HG03103 (cell line): Measurements from ENCODE around the gene CREB3.

Source experiments
- ATAC-seq: cut with Tn5 transposase; IDR thresholded peaks from one replicate; pipeline ENCODE4 v1.9.1; 2021; ENCODE audit warnings: low read depth; ENCODE audit not compliant: unreplicated experiment

CREB3 gene

DNA sequence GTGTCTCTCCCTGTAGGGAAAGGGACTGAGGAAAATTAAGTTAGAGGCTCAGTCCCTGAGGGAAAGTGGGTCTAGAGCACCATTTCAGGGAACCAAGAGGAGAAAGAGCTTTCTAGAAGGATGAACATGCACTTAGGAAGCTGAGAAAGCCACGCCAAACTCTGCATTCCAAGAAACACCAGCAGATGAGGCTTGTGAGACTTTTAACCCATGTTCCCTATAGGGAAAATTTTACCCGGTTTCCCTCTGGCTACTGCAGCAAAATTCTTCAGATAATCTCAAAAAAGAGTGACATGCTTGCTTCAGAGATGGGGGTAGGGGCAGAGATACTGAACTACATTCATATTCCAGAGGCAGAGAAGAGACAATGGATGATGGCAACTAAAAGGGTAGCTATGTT lies 9.0 kb upstream of the CREB3 start:
- ATAC-seq, result no peak

DNA sequence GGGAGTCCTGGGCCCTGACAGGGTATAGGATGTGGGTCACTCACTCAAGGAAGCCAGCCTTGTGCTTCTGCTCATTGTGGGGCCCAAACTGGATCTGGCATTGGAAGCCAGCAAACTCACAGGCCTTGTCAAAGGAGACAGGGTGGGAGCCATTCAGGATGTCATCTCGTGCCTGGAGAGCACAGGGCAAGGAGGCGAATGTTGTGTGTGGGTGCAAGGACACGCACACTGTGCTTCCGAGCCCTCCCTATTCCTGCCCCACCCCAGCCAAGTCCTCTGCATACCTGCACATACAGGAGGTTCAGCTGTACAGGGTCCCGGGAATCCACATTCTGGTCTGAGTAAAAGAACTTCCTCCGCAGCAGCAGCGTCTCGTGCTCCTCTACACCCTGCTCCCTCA lies 8.6 kb upstream of the CREB3 start:
- no peak for ATAC-seq

DNA sequence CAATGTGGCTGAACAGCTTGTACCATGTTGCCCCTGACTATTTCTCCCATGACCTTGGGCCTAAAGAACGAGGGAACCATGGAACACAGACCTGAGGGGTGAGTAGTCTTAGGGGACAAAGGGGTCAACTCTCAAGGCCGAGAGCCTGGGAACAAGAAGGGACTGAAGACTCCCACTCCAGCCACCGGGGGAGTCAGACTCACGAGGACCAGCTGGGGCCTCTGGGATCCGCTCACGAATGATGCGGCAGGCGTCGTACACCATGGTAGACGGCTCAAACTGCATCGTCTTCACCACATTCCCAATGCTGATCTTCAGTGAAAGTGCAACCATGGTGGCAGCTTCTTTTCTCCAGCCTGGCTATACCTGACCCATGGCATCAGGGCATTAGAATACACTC lies 7.1 kb upstream of the CREB3 start:
- no peak for ATAC-seq

DNA sequence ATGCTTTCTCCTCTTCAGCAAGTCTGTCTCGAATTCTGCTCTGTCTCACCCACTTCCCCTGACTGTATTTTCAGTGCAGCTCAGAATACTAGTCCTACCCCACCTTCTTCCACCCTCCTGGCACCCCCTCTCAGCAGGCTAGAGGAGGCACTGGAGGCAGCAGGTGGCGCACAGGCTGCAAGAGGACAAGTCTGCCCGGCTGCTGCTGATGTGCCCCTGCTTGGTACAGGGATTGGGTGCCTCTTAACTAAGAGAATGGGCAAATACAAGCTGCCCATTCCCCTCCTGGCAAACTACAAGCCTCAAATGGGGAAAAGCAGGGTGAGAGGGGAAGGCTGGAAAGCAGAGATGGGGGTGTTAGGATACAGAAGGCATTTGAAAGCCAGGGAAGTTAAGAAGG lies 5.5 kb upstream of the CREB3 start:
- no peak for ATAC-seq

DNA sequence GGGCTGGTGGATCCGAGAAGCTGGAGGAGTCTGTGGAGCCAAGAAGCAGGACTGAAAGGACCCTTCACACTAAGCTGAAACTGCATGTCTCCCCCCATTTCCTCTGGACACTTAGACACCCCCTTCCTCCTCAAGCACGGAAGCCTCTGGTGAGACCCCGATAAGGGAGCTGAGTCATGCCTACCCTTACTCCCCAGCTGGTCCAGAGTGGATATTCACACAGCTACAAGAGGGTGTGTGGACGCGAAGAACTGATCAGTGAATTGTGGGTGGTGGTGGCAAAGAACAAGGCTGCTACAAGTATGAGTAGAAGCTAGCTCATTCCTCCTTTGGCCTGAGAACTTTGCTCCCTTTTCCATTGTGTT lies 4.8 kb upstream of the CREB3 start:
- no peak for ATAC-seq

DNA sequence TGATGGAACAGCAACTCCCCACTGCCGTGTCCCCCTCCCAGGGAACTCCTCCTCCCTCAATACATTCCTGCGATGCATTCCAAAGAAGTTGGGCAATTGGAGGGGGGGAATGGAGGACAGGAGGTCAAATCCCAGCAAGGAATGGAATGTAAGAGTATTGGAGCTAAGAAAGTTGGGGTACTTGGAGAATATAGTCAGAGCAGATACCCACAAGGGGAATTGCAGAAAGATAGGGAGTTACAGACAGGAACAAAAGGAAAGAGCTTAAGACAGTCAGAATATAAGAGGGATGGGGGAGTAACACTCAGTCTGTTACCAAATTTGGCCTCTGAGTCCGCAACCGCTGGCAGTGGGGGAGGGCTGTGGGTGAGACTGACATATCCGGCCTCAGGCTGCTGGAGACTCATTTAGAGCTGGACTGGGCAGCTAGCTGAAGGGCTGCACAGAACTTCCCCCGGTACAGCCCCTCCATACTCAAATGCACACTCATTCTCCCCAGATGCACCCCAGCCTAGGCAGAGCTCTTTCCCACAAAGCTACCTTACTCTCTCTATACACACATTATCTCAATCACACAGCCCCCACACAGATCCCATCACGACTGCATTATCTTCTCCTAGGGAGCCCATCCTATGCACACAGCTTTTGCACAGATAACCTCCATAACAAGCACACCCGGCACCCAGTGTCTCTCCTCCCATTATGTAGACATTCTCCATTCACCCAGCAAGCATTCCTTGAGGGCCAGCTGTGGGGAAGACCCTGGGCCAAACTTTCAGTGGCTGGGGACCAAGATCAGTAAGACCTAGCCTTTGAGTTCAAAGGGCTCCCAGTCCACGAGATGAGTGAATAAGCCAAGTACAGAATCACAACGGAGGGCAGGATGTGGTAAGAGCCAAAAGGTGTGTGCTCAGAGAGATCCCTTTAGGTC lies 4.2 kb upstream of the CREB3 start:
- ATAC-seq, result no peak

DNA sequence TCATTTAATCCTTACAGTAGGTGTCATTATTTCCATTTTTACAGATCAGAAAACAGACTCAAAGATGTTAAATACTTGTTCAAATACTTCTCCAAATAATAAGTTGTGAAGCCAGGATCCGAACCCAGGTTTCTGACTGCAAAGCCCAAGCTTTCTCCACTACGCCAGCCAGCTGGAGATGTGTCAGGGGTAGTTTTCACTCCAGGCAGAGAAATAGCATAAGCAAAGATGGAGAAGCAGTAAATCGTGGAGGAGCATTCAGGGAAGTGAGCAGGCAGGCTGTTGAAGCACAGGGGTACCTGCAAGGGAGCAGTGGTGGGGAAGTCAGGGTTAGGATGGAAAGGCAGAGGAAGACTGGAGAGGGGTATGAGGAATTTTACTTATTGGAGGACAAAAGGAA lies 3.4 kb upstream of the CREB3 start:
- no peak for ATAC-seq

DNA sequence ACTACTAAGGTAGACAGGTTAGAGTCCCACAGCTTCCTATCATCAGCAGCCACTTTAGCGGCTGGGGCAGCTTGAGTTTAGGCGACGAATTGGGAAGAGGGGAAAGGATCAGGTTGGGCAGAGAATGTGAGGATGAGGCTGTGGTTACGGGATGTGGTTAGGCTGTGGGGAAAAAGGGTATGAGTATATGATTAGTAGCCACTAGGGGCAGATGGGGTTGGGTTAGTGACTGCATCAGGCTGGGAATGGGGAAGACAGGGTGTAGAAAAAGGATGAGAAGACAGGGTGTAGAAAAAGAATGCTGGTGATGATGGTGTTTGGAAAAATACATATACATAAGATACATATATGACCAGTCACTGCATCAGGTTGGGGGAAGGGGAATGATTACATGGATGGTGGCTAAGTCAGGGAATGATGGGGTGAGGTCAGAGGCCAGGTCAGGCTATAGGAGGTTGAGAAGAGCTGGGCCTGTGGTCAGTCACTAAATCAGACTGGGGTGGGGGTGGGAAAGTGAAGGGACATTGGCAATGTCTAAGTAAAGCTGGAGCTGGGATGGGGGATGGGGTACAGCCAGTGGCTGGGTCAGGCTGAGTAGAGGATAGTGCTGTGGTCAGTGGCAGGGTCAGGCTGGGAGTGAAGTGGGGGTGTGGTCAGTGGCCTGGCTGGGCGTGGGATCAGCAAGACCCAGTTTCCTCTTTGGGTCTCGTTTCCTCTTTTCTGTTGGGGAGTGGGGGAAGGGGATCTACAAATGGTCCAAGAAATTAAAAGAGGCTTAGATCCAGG lies 2.6 kb upstream of the CREB3 start:
- ATAC-seq, result no peak

DNA sequence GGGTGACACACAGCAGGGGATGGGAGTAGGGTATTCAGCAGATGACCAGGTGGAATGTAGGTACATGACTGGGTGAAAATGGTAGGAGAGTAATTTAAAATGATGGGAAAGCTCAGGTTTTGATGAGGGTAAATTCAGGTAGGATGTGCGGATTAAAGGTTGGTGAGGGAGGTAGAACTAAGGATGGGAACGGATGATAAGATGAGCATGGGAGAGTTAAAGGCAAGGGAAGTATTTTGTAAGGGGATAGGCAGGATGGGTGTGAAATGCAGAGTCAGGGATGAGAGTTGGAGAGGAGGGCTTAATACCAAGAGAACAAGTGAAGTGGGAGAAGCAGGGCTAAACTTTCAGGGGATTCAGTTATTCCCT lies 2.0 kb upstream of the CREB3 start:
- ATAC-seq, result no peak

DNA sequence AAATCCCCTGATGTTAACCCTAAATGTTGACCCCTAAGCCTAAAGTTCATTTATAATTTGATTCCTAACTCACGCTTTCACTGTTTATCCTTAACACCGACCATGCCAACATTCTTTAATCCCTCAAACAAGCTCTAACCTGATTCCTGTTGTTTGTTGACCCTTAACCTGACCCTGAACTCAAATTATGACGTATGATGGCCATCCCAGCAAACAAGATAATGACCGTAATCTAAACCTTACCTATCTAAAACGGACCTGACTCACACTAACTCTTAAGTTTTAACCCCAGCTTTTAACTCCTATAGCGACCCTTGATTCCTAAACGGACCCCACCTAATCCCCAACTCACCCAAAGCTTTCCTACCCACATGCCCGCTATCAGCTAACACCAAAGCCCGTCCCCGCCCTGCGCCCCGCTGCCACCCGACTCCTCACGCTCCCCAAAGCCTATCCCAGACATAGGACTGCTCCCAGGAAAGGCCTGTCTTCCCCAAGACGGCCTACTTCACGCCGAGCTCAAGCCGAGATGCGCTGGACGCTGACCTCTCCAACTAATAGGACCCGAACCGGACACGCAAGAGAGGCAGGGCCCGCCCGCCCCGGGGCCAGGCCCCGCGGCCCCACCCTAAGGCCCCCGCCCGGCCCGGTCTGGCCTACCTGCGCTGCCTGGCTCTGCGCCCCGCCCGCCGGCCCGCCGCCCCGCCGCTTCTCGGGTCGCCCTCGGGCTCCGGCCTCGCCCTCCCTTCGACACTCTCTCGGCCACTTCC lies 866 bp upstream of the CREB3 start:
- ATAC-seq, result no peak

DNA sequence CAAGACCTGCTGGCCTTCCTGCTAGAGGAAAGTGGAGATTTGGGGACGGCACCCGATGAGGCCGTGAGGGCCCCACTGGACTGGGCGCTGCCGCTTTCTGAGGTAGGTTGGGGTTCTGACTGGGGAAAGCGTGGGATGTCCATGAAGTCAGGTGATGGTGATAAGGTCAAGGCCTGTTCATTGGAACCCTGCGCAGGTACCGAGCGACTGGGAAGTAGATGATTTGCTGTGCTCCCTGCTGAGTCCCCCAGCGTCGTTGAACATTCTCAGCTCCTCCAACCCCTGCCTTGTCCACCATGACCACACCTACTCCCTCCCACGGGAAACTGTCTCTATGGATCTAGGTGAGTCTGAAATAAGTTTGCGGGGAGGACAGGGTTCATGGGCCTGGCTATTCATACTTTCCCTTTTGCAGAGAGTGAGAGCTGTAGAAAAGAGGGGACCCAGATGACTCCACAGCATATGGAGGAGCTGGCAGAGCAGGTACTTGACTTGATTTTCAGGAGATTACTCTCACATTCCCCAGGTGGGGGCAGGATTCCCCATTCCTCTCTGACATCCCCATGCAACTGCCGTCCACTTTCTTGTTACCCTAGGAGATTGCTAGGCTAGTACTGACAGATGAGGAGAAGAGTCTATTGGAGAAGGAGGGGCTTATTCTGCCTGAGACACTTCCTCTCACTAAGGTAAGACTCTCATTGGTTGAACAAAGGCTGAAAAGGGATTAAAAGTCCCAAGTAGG lies 505 bp downstream of the CREB3 start:
- ATAC-seq, result no peak

DNA sequence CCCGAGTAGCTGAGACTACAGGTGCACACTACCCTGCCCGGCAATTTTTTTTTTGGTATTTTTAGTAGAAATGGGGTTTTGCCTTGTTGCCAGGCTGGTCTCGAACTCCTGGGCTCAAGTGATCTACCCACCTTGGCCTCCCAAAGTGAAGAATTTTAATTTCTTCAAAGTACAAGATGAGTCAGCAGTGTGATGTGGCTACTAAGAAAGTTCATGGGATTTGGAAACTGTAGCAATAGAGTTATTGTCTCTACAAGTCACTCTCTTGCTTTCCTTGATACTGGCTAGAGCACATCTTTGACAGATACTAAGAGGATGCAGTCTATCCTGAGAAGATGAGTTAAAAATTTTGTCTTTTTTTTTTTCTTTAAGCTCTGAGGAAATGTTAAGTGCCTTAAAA lies 1.6 kb downstream of the CREB3 start:
- no peak for ATAC-seq

DNA sequence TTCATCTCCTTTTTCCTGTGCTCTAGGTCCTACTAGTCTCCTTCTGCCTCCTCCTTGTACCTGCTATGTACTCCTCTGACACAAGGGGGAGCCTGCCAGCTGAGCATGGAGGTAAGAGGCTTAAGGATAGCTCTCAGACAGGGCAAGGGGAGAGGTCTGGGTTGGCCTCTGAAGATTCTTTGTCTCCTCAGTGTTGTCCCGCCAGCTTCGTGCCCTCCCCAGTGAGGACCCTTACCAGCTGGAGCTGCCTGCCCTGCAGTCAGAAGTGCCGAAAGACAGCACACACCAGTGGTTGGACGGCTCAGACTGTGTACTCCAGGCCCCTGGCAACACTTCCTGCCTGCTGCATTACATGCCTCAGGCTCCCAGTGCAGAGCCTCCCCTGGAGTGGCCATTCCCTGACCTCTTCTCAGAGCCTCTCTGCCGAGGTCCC lies 3.8 kb downstream of the CREB3 start:
- no peak for ATAC-seq

DNA sequence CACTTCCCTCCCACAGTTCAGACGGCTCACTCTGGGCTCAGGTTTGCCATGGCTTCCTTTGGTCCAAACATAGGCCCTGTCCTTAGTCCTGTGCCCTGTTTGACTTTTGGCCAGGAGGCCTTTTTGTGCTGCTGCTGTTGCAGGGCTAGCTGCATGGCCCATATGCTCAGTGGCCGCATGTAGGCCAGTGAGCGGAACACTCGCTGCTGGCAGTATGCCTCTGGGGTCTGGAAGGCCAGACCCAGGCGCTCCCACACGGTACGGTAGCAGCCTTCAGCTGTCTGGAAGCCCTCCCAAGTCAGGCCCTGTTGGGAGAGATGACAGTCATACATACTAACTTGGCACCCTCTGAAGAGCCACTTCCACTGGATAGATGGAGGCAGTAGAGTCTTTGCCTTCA lies 4.7 kb downstream of the CREB3 start:
- no peak for ATAC-seq

DNA sequence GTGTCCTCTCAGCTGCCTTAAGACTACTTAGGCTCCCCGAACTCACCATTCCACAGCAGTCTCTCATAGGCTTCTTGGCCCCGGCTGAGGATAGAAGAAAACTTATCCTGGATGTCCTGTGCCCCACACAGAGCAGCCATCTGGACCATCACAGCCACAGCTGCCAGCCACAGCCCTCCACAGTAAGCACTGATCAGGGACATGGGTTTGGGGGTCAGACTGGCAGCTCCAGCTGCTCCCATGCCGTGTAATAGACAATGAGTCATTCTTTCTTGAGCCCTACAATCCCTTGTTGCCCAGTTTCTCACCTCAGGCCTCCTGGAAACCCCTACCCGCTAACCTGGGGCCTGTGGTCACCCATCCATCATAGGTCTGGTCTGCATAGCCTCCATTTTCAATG lies 5.7 kb downstream of the CREB3 start:
- no peak for ATAC-seq

DNA sequence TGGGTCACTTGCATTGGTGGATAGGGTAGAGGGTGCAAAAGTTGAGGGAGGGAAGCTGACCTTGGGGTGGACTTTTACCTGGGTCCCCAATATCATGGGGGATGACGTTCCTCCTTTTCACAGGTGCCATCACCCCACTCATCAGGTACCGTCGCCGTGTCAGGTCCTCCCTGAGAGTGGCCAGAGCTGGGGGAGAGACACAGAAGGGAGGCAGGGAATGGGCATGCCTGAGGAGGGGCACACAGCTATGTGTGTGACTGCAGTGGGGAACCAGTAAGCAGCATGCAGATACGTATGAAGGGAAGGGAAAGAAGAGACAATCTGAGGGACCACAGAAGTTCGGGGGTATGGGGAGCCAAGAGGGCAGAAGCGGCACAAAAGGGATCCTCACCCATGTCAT lies 6.5 kb downstream of the CREB3 start:
- no peak for ATAC-seq

DNA sequence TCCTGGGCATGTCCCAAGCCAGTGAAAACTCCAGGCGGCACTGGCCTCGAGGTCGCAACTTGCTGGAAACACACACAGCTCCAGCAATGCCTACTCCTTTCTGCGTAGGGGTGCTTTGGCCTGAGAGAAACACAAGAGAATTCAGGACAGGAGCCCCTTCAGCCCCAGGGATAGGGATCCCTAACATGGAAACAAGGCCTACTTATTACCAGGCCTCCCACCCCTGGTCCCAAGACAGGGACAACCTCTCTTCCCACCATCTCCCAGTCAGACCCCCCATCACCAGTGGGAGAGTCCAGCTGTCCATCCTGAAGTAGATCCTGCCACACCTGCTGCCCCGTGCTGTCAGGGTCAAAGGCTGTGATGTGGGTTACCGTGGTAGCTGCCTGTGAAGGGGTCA lies 7.8 kb downstream of the CREB3 start:
- ATAC-seq, result no peak

DNA sequence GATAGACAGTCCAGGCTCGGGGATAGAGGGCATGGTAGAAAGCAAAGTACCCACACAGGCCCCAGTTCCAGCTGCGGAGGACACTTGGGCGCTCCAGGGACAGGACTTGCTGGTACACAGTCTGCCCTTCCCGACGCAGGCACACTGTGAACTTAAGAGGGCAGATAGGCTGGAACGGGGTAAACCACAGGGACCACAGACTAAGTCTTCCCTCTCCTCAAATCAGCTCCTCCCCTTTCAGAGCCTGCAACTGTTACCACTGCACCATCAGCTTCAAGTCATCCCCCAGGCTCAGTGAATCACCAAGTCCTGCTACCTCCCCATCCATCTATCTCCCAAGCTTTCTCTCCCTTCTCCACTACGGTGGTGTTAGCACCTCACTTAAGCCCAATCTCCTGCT lies 9.3 kb downstream of the CREB3 start:
- ATAC-seq, result no peak

DNA sequence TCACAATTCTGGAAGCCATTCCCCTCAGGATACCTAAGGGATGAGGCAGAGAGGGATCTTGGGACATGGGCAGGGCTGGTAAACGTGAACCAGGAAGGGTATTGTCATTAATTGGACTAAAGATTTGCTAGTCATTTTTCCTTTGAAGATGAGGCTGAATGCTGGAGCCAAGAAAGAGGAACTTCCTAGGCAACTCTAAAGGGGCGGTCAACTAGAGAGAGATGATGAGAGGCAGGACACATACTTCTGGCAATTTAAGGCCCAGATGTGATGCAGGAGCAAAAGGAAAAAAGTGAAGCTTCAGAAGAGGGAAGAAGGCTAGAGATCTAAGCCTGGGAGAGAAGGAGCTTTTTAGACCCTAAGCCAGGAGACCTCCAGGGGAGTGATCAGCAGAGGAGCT lies 11.0 kb downstream of the CREB3 start:
- no peak for ATAC-seq

DNA sequence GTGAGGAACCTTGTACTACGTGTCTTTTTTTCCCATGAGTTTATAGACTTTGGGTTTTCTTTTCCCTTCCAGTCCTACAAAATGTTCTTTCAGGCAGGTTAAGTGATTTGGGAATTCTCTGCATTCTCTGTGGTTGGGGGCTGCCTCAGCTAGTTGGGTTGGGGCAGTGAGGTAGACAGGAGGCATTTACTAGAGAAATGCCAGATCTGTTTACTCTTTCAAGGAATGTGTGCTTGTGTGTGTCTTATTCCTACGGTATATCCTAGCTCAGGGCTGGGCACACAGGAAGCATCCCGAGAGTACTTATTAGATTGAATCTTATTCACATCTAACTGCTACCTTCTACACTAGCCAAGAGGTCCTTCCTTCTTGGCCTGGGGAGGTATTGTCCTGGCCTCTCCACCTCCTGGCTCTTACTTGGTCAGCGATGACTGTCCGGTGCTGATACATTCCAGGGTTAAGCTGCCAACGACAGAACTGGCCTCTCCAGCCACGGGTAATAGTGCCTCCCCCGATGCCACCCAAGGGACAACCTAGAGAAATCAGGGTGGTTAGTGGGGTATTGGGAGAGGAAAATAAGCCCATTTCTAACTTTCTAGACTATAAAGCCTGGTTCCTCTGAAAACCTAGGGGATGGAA lies 11.5 kb downstream of the CREB3 start:
- no peak for ATAC-seq
